ENCODE results near the gene BEAN1.

BEAN1 gene

DNA sequence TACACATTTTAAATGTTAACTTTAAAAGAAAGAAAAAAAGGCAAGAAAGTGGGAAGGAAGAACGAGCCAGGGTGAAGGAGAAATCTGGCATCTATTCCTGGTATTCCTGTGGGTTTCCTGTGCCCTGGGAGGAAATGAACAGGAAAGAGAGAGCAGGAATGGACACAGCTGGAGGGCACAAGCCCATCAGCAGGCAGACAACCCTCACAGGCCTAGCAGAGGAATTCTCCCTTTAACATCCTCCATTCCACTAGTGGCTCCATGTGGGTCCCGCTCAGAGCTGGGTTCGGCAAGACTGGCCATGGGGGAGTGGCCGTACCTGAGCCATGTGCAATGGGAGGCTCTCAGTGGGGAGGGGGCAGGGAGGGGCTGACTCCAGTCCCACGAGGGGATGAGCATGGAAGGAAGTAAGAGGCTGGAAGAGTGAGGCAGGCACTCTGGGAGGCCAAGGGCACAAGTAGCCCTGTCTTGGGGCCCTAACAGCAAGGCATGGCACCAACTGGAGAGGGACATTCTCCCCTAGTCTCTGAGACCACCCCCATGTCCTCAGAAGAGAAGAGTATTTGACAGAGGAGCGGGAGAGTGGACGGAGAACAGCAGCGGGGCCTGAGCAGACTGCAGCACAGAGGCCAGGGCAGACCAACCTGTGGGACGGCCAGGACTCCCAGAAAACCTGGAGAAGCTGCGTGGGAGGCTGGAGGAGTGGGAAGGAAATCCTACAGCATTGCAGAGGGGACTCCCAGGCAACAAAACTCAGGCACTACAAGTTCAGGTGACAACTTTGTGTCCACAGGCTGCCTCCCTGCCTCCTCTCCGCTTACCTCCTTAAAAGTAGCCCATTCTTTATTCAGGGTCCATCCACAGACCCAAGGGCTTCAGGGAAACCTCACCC, 92.6 kb downstream of the BEAN1 start:
- H3K9me3 ChIP-seq (ENCODE audit: control insufficient read depth, insufficient read depth, low read length), result no peaks in the 10 kb centered on the region
- no peaks in the 10 kb centered on the region for H3K27me3 ChIP-seq (ENCODE audit: control insufficient read depth, insufficient read depth, low read length)
- H3K4me1 ChIP-seq (ENCODE audit: control insufficient read depth, insufficient read depth, low read length), result no peaks in the 10 kb centered on the region
- H3K4me3 ChIP-seq (ENCODE audit: low read depth, low read length), result no peak overlapping the region
- no peak overlapping the region for H3K9ac ChIP-seq (ENCODE audit: low read depth, low read length)
- H3K36me3 ChIP-seq (ENCODE audit: control insufficient read depth, insufficient read depth, low read length), result no peaks in the 10 kb centered on the region

DNA sequence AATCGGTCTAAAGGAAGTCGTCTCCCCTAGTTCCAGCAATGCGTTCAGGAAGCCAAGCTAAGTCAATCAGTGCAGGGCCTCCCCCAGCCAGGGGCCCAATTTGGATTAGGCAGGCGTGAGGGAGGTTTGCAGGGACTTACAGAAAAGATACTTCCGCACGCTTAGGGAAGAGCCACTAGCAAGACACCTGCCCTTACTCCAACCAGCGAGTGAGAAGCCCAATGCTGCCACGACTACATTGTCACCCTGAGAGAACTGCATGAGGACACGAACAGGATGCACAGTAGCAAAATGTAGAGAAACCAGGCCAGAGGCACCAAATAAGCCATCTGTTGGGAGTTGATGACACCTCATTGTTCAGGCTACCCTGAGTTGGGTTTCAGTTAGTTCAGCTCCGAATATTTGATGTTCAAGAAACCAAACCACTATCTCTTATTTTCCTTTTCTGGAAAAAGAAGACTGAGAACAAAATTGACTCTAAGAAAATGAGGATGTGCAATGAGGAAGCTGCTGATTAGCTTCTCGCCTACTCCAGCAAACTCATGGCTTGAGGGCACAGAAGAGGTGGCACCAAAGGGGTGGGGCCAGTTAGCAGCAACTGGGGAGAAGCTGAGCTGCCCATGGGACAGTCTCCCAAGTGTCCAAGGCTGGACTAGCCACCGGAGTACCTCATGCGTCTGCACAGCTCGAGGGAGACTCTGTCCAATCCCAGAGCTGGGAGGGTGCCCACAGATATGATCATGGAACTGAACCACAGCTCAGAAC, 93.5 kb downstream of the BEAN1 start:
- Histone ChIP-seq H3K4me1 (ENCODE audit: control insufficient read depth, insufficient read depth, low read length) (no peaks in the 10 kb centered on the region), H3K36me3 (ENCODE audit: control insufficient read depth, insufficient read depth, low read length) (no peaks in the 10 kb centered on the region), H3K9ac (ENCODE audit: low read depth, low read length) (no peak overlapping the region), H3K9me3 (ENCODE audit: control insufficient read depth, insufficient read depth, low read length) (no peaks in the 10 kb centered on the region), H3K27me3 (ENCODE audit: control insufficient read depth, insufficient read depth, low read length) (no peaks in the 10 kb centered on the region), H3K4me3 (ENCODE audit: low read depth, low read length) (no peak overlapping the region)

DNA sequence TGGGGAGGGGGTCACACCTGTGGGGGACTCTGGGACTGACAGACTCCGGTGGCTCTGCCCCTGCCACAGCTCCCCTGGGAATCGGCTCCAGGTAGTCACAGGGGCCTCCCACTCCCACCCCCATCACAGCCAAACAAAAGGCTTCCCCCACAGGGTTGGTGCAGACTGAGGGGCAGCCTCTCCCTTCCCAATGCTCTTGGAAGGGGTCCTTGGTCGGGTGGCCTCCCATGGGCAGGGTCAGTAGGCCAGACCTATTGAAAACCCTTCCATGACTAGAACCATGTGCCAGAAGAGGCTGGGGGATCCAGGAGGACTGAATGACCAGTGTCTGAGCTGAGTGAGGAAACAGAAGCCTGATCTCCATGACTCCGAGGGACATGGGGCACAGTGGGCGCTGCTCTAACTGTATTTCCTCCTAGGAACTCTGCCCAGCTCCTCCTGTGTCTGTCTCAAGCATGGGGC, 94.2 kb downstream of the BEAN1 start:
- Histone ChIP-seq H3K27me3 (ENCODE audit: control insufficient read depth, insufficient read depth, low read length) (no peaks in the 10 kb centered on the region), H3K9ac (ENCODE audit: low read depth, low read length) (no peak overlapping the region), H3K9me3 (ENCODE audit: control insufficient read depth, insufficient read depth, low read length) (no peaks in the 10 kb centered on the region), H3K4me3 (ENCODE audit: low read depth, low read length) (no peak overlapping the region), H3K4me1 (ENCODE audit: control insufficient read depth, insufficient read depth, low read length) (no peaks in the 10 kb centered on the region), H3K36me3 (ENCODE audit: control insufficient read depth, insufficient read depth, low read length) (no peaks in the 10 kb centered on the region)

DNA sequence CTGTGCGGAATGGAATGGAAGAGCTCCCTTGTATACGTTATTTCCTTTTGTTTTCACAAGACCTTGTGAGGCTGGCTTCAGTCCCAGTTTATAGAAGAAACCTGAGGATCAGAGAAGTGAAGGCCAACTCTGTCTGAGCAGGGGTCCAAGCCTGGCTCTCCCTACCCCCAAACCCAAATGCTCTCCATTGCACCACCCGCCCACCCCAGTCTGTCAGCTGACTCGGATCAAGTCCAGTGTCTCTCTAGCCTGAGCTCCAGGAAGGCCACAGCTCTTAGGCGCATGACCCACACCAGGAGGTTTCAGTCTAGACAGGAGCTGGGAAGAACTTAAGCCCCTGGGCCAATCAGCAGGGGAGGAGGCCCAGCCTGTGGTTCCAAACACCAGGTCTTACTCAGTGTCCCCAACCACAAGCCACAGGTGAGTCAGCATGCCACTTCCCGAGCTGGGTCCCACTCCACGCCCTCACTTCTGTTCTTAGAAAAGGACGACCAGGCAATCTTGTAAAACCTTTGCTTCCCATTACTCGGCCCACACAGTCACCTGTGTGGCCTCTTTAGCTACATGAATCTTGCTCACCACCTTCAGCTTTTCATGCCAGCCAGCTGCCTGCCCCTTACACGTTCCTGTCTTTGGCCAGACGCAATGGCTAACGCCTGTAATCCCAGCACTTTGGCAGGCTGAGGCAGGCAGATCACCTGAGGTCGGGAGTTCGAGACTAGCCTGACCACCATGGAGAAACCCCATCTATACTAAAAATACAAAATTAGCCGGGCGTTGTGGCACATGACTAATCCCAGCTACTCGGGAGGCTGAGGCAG, 95.1 kb downstream of the BEAN1 start:
- Histone ChIP-seq H3K36me3 (ENCODE audit: control insufficient read depth, insufficient read depth, low read length) (no peaks in the 10 kb centered on the region), H3K4me1 (ENCODE audit: control insufficient read depth, insufficient read depth, low read length) (no peaks in the 10 kb centered on the region), H3K4me3 (ENCODE audit: low read depth, low read length) (no peak overlapping the region), H3K9me3 (ENCODE audit: control insufficient read depth, insufficient read depth, low read length) (no peaks in the 10 kb centered on the region), H3K27me3 (ENCODE audit: control insufficient read depth, insufficient read depth, low read length) (no peaks in the 10 kb centered on the region), H3K9ac (ENCODE audit: low read depth, low read length) (no peak overlapping the region)

DNA sequence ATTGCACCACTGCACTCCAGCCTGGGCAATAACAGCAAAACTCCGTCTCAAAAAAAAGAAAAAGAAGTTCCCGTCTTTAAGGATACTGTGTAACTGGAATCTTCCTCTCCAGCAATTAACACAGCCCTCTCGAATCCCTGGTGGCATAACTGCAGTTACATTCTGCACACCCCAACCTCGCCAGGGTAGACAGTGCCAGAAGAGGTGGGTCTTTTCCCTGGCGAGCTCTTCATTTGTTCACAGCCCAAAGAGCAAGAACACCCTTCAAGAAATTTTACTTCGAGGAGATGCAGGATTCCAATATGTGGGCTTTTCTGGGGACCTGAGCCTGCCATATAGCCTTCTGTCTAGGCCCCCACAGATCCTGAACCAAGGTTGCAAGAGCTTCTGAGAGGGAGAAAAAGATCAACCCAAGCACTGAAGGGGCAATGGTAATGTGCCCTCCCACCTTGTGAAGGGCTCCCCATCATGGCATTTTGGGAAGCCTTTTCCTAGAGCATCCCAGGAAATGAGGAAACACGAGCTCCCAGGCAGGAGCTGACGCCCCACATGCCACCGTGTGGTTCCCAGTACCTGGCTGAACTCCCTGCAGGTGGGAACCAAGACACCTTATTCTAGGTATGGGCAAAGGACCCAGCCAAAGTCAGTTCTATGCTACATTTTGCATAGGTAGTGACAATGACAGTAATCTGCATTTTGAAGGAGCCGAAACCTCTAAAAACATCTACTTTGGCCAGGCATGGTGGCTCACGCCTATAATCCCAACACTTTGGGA, 95.9 kb downstream of the BEAN1 start:
- H3K9me3 ChIP-seq (ENCODE audit: control insufficient read depth, insufficient read depth, low read length), result no peaks in the 10 kb centered on the region
- H3K36me3 ChIP-seq (ENCODE audit: control insufficient read depth, insufficient read depth, low read length), result no peaks in the 10 kb centered on the region
- no peaks in the 10 kb centered on the region for H3K4me1 ChIP-seq (ENCODE audit: control insufficient read depth, insufficient read depth, low read length)
- no peaks in the 10 kb centered on the region for H3K27me3 ChIP-seq (ENCODE audit: control insufficient read depth, insufficient read depth, low read length)
- H3K9ac ChIP-seq (ENCODE audit: low read depth, low read length), result no peak overlapping the region
- no peak overlapping the region for H3K4me3 ChIP-seq (ENCODE audit: low read depth, low read length)

DNA sequence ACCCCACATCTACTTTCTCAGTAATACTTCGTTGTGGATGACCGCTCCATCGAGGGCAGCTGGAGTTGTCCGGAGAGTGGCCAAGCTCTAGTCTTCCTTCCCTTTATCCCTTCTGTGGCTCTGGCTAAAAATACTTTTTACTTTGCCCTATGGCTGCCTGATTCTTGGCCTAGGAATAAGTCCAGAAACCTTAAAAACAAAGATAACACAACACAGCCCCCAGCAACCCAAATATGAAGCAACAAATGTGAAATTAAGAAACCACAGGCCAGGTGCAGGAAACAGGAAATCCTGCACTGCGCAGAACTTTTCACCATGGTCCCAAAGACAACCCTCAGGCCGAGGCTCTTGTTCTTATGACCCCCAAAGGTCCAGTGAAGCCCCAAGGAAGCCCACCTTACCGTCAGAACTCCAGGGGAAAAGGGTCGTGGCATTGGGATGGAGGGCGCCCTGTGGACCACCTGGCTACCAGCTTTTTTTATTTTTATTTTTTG, 96.8 kb downstream of the BEAN1 start:
- Histone ChIP-seq H3K36me3 (ENCODE audit: control insufficient read depth, insufficient read depth, low read length) (no peaks in the 10 kb centered on the region), H3K9me3 (ENCODE audit: control insufficient read depth, insufficient read depth, low read length) (no peaks in the 10 kb centered on the region), H3K4me3 (ENCODE audit: low read depth, low read length) (no peak overlapping the region), H3K4me1 (ENCODE audit: control insufficient read depth, insufficient read depth, low read length) (no peaks in the 10 kb centered on the region), H3K9ac (ENCODE audit: low read depth, low read length) (no peak overlapping the region), H3K27me3 (ENCODE audit: control insufficient read depth, insufficient read depth, low read length) (no peaks in the 10 kb centered on the region)

DNA sequence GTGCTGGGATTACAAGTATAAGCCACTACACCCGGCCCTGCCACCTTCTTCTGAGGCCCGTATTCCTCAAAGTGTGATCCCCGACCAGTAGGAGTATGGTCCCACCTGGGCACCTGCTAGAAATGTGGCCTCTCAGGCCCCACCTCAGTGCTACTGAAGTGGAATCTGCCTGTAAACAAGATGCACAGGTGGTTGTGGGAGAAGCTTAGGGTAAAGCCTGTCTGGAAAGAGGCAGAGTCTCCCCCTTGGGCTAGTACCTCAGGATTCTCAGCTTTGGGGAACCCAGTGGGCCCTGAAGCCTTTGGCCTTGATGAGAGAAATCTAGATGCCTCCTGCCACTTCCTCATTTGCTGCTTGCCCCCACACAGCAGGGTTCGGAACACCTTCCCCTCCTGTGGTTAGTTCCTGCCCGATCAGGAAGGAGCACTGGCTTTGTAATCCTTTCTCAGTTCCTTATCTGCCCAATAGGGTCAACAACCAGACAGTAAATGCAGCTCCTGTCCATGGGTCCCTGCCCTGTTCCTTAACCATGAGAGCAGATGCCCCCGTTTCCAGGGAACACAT, 97.6 kb downstream of the BEAN1 start:
- no peaks in the 10 kb centered on the region for H3K36me3 ChIP-seq (ENCODE audit: control insufficient read depth, insufficient read depth, low read length)
- H3K4me1 ChIP-seq (ENCODE audit: control insufficient read depth, insufficient read depth, low read length), result no peaks in the 10 kb centered on the region
- no peak overlapping the region for H3K9ac ChIP-seq (ENCODE audit: low read depth, low read length)
- H3K27me3 ChIP-seq (ENCODE audit: control insufficient read depth, insufficient read depth, low read length), result no peaks in the 10 kb centered on the region
- no peaks in the 10 kb centered on the region for H3K9me3 ChIP-seq (ENCODE audit: control insufficient read depth, insufficient read depth, low read length)
- H3K4me3 ChIP-seq (ENCODE audit: low read depth, low read length), result no peak overlapping the region

DNA sequence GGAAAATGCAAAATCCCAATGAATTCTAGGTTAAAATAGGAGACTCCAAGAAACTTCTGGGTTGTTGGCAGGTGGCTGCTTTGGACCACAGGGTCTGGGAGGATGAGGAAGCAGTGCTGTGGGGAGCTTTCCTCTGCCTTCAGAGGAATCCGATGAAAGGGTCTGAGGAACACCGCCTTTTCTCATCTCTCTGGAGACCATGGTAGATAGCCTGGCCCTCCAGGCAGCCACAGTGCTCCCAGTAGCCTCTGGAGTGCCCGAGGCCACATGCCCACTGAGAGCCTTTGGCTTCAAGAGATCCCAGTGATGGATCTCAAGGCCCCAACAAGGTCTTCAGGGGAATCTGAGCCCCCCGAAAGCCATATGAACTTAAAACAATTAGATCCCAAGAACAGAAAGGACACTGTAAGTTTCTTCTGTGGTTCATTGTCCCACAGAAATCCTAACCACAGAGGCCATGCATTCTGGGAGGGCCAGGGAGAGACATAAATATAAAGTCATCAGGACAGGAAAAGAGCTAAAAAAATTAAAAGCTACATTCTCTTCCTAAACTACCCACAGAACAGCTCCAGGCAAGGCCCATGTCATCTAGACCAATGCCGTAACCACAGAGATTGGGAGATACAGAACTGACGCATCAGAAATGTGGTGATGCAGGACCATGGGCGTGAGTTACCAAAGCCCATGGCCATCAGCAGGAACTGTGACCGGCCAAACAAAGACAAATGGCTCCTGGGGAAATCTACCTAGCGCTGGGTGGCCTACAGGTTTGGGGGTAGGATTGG, 98.5 kb downstream of the BEAN1 start:
- H3K9ac ChIP-seq (ENCODE audit: low read depth, low read length), result no peak overlapping the region
- no peak overlapping the region for H3K4me3 ChIP-seq (ENCODE audit: low read depth, low read length)
- H3K27me3 ChIP-seq (ENCODE audit: control insufficient read depth, insufficient read depth, low read length), result no peaks in the 10 kb centered on the region
- no peaks in the 10 kb centered on the region for H3K36me3 ChIP-seq (ENCODE audit: control insufficient read depth, insufficient read depth, low read length)
- no peaks in the 10 kb centered on the region for H3K4me1 ChIP-seq (ENCODE audit: control insufficient read depth, insufficient read depth, low read length)
- no peaks in the 10 kb centered on the region for H3K9me3 ChIP-seq (ENCODE audit: control insufficient read depth, insufficient read depth, low read length)

DNA sequence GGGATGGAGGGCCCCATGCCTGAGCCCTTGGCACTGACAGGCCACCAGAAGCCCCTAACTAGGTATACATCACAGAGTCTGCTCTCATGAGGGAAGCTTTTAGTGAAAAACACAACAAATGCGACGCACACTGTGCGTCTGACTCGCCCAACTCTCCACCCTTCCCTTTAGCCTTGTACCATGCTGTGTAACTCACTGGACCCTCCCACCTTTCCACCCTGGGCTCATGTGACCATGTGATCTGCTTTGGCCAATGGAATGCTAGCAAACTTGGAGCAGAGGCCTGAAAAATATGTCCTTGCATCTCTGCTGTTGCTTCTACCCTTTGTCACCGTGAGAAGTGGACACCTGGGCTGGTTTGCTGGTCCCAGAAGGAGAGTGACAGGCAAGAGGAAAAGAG, 101.2 kb downstream of the BEAN1 start:
- H3K27me3 ChIP-seq (ENCODE audit: control insufficient read depth, insufficient read depth, low read length), result no peaks in the 10 kb centered on the region
- no peaks in the 10 kb centered on the region for H3K4me1 ChIP-seq (ENCODE audit: control insufficient read depth, insufficient read depth, low read length)
- no peak overlapping the region for H3K4me3 ChIP-seq (ENCODE audit: low read depth, low read length)
- no peaks in the 10 kb centered on the region for H3K36me3 ChIP-seq (ENCODE audit: control insufficient read depth, insufficient read depth, low read length)
- H3K9me3 ChIP-seq (ENCODE audit: control insufficient read depth, insufficient read depth, low read length), result no peaks in the 10 kb centered on the region
- H3K9ac ChIP-seq (ENCODE audit: low read depth, low read length), result no peak overlapping the region

DNA sequence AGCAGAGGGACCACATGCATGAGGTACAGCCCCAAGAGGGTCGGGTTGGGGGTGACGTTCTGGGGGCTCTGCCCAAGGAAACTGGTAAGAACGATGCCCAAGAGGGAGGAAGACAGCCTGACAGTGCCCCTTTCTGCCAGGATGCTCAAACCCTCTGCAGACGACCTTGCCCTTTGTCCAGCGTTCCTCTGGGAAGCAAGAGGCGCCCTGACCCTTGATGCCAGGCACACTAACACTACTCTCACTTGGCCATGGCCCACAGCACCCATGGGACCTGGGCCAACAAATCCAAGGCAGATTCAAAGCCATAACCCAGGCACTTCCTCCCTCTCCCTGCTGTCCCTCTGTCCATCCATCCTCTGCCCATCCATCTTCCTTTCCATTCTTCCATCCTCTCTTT, 102.4 kb downstream of the BEAN1 start:
- no peaks in the 10 kb centered on the region for H3K4me1 ChIP-seq (ENCODE audit: control insufficient read depth, insufficient read depth, low read length)
- no peaks in the 10 kb centered on the region for H3K9me3 ChIP-seq (ENCODE audit: control insufficient read depth, insufficient read depth, low read length)
- no peaks in the 10 kb centered on the region for H3K36me3 ChIP-seq (ENCODE audit: control insufficient read depth, insufficient read depth, low read length)
- H3K4me3 ChIP-seq (ENCODE audit: low read depth, low read length), result no peak overlapping the region
- no peak overlapping the region for H3K9ac ChIP-seq (ENCODE audit: low read depth, low read length)
- H3K27me3 ChIP-seq (ENCODE audit: control insufficient read depth, insufficient read depth, low read length), result no peaks in the 10 kb centered on the region

Measured in iPS-15b (cell line).